Astrocyte (in vitro differentiated cells and primary cell): ENCODE results near the gene ST3GAL2.

Experiments
- CTCF ChIP-seq: IDR thresholded peaks from 2 replicates; pipeline ENCODE4 v1.5.1; 2011; ENCODE audit warnings: low read depth, mild to moderate bottlenecking, inconsistent platforms, low read length, moderate library complexity; ENCODE audit not compliant: insufficient read depth
- EZH2 ChIP-seq: IDR thresholded peaks from 2 replicates; pipeline ENCODE4 v1.6.1; 2012; ENCODE audit warnings: mild to moderate bottlenecking, low read length, inconsistent platforms; ENCODE audit not compliant: insufficient read depth

DNA sequence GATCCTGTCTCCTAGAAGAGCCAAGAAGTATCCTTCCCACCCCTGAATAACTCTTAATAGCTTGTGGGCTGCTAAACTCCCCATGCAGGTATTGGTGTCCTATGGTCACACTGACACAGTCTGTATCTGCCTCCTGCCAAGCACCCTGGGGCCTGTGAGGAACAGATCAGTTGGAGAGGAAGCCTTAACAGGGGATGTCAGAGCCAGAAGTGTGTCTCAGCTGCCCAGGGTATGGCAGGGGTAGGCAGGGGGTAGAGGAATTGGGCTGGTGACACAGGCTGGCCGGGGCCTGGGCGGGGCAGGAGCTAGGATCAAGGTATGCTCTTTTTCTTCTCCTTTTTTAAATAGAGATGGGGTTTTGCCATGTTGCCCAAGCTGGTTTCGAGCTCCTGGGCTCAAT is 47.5 kb downstream of the ST3GAL2 start:
- no peak for TF ChIP-seq CTCF
- TF ChIP-seq EZH2: no peak
